G401.6 (cell line): ENCODE results near the gene APOL6.
"Not testable (repeated sequence)": the region's sequence is repeated elsewhere in the genome, so short reads cannot be mapped to it uniquely, and the experiment has no call there.

Source experiments
- FAIRE-seq: peaks from 2 replicates; lab custom pipeline; 2012; peaks lifted over from hg19 to GRCh38; lab: Jason Lieb, UNC

The APOL6 gene

DNA sequence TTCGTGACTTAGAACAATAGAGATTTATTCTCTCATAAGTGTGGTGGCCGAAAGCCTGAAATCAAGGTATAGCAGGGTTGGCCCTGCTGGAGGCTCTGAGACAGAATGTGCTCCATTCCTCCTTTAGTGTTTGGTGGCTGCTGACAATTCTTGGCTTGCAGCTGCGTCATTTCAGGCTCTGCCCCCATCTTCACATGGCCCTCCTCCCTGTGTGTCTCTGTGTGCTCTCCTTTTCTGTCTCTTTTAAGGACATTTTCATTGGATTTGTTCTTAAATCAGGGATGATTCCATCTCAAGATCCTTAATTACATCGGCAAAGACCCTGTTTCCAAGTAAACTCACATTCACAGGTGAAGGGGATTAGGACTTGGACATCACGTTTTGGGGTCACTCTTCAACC is 10.2 kb upstream of the APOL6 start:
- no peak for FAIRE-seq

DNA sequence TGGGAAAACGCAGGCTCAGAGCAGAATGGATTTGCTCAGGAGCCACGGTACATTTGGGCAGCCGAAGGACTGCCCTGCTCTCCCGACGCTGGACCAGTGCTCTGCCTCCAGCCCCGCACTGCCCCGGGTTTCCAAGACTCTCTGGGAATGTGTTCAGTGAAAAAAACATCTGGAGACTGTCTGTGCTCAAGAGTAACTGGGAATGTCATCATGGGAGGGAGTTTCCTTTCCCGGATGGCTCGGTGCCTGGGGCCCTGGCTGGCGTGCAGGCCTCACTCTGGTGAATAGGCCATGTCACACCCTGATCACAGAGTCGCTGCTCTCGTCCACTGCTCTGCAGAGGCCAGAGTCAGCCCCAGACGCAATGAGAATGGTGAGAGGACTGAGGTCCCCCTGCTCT is 9.8 kb upstream of the APOL6 start:
- no peak for FAIRE-seq

GRCh38 chr22:35641494-35642120 is 6.6 kb upstream of the APOL6 start:
- FAIRE-seq, result no peak

DNA sequence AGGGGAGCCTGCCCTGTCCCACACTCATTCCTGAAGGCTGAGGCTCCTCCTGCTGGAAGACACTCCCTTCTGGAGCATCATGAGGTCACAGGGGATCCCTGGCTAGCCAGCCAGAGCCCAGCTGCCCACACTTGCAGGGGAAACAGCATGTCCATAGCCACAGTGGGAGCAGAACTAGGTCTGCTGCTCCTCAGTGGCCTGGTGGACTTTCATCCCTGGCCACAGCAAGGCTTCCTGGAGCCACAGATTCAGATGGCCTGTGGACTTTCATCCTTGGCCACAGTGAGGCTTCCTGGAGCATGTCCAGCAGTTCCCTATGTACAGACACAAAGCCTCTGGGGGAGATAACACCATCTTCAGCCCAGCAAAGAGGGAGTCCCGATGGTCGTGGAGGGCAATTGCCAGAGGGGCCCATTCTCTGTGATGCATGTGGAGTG is 5.9 kb upstream of the APOL6 start:
- FAIRE-seq, result no peak

GRCh38 chr22:35643991-35644390 is 4.3 kb upstream of the APOL6 start:
- FAIRE-seq, result no peak

DNA sequence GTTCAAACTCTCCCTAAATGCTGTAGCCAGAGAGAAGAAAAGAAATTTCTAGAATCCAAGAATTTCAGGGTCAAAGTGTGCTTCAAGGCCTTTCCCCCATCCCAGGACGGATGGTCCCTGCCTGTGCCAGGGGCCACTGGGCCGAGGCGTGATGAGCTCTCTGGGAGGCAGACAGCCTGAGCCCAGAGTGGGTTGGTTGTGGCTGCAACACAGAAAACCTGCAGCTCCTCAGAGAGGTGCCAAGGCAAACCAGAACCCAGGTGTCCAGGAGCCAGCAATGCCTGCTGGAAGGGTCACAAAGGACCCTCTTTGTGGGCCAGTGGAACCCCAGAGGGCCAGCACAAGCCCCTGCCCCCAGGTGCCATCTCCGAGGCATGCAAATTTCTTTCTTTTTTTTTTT is 2.6 kb upstream of the APOL6 start:
- no peak for FAIRE-seq

DNA sequence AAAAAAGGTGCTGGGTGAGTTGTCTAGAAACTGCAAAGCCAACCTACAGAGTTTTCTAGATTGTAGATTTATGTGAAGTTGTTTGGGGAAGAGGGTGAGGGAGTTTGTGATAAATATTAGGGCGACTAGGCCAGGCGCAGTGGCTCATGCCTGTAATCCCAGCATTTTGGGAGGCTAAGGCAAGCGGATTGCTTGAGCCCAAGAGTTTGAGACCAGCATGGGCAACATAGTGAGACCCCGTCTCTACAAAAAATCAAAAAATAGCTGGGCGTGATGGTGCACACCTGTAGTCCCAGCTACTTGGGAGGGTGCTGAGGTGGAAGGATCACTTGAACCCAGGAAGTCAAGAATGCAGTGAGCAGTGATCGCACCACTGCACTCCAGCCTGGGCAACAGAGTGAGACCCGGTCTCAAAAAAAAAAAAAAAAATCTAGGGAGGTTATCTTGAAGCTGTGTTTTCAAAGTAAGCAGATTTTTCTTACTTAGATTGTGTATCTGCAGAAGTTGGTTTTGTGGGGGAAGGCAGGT is 844 bp downstream of the APOL6 start:
- FAIRE-seq, result no peak

GRCh38 chr22:35649636-35650250 is 1.5 kb downstream of the APOL6 start:
- FAIRE-seq, result no peak

- no peak for FAIRE-seq
These were observed 2.8 kb downstream of the APOL6 start for GRCh38 chr22:35651085-35651484.

DNA sequence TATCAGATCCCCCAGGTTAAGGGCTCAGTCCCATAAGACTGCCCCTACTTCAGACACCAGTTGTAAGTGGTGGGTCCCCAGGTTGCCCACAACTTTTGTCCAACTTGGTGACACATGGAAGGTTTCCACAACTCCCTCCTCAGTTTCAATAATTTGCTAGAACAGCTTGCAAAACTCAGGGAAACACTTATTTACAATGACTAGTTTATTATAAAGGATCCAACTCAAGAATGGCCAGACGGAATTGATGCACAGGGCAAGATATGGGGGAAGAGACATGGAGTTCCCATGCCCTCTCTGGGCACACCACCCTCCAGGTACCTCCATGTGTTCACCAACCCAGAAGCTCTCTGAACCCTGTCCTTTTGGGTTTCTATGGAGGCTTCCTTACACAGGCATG is 5.6 kb downstream of the APOL6 start:
- no peak for FAIRE-seq

DNA sequence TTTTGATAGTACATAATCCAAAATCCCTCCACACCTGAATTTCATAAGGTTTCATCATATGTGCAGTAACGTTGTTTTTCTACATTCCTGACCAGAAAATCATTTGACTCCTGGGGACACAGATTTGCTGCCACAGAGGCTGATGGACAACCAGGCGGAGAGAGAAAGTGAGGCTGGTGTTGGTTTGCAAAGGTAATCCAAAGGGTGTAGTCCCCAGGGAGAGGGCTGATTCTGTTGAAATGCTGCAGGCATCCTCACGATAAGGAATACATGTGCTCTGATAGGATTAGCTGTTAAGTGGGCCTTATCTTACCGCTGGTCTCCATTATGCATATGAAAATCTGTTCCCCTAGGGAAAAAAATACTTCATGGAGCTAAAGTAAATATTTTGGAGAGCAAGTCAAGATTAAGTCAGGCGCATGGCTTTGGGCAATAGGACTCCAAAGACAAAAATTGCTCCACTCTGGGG is 8.1 kb downstream of the APOL6 start:
- FAIRE-seq, result no peak

DNA sequence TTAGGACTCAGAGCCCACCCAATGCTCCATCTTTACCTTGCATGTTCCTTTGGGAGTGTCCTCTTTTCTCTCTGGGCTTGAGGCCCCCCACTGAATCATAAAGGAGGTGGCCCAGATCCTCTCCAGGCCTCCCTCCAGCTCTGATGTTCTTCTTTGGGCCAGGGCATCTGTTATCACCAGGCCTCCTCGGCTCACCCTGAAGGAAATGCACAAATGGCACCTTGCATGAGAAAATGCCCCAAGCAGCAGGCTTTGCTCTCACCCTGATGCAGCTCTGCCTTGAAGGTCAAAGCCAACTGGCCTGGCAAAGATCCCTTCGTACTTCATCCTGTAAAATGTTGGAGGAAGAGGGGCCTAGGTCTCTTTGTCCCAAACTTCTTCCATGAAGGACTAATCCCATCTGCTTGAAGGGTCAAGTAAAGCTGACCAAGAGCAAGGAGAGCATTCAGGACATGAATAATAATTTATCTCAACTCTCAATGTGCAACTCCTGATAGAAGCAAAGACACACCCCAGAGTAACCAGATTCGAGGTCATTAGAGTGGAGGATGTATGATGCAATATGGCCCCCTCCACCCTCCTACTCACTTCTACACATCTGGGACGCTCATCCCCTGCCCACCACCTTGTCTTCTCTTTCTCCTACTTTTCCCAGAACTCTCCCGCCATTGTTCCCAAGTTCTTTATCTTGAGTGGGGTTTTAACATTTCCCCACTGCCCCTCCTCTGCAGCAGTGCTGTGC is 9.5 kb downstream of the APOL6 start:
- no peak for FAIRE-seq

GRCh38 chr22:35660291-35661127 is 12.3 kb downstream of the APOL6 start:
- no peak for FAIRE-seq

- FAIRE-seq, result no peak
These were observed 13.2 kb downstream of the APOL6 start for GRCh38 chr22:35661464-35661863.

GRCh38 chr22:35662914-35663313 is 14.7 kb downstream of the APOL6 start:
- FAIRE-seq, result no peak

DNA sequence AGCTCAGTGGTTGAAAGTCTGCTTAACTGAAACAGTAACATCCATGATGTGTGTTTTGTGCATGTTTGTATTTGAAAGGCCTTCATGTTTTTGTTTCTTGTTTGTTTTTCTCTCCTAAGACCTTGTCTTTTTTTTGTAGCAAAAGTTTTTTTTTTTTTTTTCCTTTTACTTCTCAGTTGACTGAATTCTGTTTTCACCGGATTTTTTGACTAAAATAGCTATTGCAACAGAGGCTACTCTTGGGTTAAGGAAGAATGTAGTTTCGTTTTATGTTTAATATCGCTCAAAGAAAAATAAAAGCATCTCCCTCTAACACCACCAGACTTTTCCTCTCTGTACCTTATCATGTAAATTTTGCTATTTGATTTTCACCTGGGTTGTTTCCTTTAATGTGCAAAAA is 15.1 kb downstream of the APOL6 start:
- no peak for FAIRE-seq

- no peak for FAIRE-seq
These were observed 16.8 kb downstream of the APOL6 start for GRCh38 chr22:35664955-35665587.

DNA sequence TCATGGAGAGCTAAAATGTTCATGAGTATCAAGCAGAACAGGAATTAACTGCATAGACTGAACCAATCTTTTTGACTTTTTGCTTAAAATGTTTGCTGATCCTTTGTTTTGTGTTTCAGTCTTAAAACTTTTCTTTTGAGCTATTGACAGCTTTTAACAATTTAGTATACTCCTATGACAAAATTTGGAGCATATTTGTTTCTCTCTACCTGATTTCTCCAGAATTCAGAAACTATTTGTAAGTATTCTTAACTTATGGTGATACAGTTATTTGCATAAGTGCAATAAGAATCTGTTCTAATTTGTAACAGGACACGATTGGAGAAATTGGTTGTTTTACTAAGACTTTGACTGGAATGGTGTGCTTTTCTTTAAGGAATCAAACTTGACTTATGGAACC is 18.5 kb downstream of the APOL6 start:
- not testable (repeated sequence) for FAIRE-seq

DNA sequence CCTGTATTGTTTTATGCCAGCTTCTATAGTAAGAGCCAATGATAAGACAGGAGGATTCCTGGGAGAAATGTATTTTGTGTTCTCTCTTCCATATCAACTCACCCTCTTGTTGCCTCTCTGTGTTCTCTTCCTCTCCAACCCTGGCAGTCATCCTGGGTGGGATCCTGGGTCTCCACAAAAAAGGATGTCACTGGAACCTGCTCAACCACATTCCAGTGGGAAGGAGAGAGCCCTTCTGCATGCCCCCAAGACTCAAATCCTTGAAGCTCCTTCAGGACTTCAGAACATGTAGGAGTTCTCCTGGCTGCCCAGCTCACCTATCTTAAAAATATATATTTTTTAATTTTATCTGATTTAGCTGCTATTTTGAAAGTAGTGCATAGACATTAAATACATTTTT is 26.1 kb downstream of the APOL6 start:
- FAIRE-seq, result no peak

DNA sequence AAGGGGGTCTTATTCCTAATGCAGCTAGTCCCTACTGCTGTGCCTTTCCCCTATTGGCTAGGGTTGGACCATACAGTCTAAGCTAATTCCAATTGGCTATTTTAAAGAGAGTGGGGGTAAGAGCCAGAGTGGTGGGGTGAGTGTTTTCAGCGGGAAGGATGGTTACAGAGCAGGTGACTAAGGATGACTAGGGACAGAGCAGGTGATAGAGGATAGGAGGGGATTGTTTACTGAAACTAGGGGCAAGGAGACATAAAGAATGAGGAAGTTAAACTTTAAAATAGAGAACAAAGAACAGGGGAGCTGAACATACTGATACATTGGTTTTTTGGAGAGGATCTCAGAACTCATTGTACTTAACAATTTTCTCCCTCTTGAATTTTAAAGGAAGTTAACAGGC is 27.8 kb downstream of the APOL6 start:
- FAIRE-seq, result not testable (repeated sequence)

GRCh38 chr22:35677460-35678187 is 29.4 kb downstream of the APOL6 start:
- no peak for FAIRE-seq
